ENCODE measurements around the gene SNX21.
"Not testable (repeated sequence)": the region's sequence is repeated elsewhere in the genome, so short reads cannot be mapped to it uniquely, and the experiment has no call there.

The SNX21 gene, protein sequence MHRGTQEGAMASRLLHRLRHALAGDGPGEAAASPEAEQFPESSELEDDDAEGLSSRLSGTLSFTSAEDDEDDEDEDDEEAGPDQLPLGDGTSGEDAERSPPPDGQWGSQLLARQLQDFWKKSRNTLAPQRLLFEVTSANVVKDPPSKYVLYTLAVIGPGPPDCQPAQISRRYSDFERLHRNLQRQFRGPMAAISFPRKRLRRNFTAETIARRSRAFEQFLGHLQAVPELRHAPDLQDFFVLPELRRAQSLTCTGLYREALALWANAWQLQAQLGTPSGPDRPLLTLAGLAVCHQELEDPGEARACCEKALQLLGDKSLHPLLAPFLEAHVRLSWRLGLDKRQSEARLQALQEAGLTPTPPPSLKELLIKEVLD

DNA sequence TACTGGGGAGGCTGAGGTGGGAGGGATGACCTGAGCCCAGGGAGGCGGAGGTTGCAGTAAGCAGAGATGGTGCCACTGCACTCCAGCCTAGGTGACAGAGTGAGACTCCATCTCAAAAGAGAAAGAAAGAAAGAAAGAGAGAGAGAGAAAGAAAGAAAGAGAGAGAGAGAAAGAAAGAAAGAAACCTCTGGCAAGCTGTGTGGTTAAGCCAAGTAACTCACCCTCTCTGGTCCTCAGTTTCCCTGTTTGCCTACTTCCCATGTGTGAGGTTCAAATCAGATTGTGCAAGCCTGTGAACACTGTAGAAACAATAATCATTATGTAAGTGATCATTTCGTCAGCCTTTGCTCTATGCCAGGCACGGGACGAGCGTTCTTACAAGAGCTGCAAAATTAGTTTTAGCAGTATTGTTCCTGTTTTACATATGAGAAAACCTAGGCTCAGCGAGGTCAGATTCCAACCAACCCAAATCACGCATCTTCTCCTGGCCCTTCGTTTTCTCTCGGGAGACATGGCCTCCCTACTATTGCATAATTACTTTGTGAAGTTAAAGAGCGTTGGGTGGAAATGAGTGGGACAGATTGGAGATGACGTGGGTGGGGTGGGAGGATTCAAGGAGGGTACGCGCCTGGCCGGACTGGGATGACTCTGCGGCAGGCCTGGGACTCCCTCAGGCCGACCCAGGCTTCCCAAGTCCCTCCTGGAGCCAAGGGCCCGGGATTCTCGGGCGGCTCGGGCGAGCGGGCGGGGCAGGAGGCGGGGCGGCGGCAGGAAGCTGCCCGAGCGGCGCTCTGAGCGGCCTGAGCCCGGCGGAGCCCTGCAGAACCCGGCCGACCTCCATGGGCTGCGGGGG is at the start of gene SNX21:
TSS of gene SNX21 (plus strand) at position 770 of the 853 bp plus-strand sequence. CDS start 121 bp downstream, outside the sequence.
- Histone ChIP-seq H3K4me3 (ENCODE audit: low read length) (peak within 1 kb of the TSS; percentile 51), H3K27me3 (ENCODE audit: control insufficient read depth, insufficient read depth, low read length) (no peaks in the 10 kb centered on the region), H3K9me3 (ENCODE audit: control insufficient read depth, insufficient read depth, low read length) (no peaks in the 10 kb centered on the region), H3K27ac (ENCODE audit: low read length) (no peak within 1 kb of the TSS), H3K4me1 (ENCODE audit: control insufficient read depth, insufficient read depth, low read length) (peaks cover 4% of the 10 kb centered on the region; the same call in 1 of the 2 replicates), H3K36me3 (ENCODE audit: control insufficient read depth, insufficient read depth, low read length) (no peaks in the 10 kb centered on the region)
- no CpG with 5 or more reads among the region's 35 CpGs for WGBS (ENCODE audit: insufficient coverage, insufficient read length)
- no peak for DNase-seq (ENCODE audit: low read depth, low spot score)

DNA sequence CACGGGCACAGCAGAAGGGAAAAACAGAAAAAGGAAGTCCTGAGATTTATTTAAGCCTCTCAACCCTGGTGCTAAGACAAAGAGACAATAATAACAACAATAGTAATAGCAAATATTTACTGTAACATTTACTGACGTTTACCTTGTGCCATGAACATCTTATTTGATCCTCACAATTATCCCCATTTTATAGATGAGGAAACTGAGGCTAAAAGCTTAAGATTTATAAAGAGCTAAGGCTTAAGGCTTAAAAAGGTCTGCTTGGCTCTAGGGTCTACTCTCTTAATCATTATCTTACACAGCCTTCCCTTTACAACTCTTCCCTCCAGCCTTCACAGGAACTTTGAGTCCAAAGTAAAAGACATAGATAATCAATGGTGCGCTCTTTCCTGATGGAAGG is 45.2 kb upstream of the SNX21 start:
- H3K27ac ChIP-seq (ENCODE audit: low read length): no peak overlapping the region
- no peaks in the 10 kb centered on the region for H3K9me3 ChIP-seq (ENCODE audit: control insufficient read depth, insufficient read depth, low read length)
- no peaks in the 10 kb centered on the region for H3K36me3 ChIP-seq (ENCODE audit: control insufficient read depth, insufficient read depth, low read length)
- no CpG with 5 or more reads among the region's 3 CpGs for WGBS (ENCODE audit: insufficient coverage, insufficient read length)
- DNase-seq (ENCODE audit: low read depth, low spot score): no peak
- no peak overlapping the region for H3K4me3 ChIP-seq (ENCODE audit: low read length)
- H3K4me1 ChIP-seq (ENCODE audit: control insufficient read depth, insufficient read depth, low read length): no peaks in the 10 kb centered on the region
- H3K27me3 ChIP-seq (ENCODE audit: control insufficient read depth, insufficient read depth, low read length): no peaks in the 10 kb centered on the region

DNA sequence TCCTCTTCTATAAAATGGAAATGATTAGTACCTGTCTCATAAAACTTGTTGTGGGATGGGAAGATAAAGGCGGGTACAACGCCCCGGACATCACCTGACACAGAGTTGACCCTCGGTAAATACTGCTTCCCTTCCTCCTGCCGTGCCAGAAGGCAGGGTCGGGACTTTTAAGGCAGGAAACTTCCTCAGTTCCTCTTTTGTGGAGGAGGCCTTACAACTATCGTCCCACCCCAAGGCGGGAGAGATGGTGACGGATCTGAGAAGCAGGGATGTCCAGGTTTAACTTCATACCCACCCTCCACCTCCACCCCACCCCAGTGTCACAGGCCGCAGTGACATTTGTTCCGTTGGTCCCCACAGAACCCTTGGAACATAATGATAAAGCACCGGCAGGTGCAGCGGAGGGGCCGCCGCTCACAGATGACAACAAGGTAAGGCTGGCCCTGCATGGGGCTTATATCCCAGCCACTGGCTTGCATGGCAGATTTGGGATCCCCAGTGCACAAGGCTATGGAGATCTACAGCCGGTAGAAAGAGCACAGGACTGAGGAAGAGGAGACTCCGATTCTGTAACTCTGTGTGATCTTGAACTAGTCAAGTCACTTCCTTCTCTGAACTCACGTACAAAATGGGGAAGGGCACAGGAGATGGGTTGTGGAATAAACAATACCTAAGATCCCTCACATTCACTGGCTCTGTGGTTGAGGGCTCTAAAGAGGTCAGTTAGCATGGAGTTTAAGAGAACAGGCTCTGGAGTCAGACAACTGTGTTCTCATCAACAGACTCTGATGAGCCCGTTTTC is 41.1 kb upstream of the SNX21 start:
- peak overlapping the region; percentile 80; the same call in 1 of the 2 replicates for H3K4me3 ChIP-seq (ENCODE audit: low read length)
- no peak overlapping the region for H3K27ac ChIP-seq (ENCODE audit: low read length)
- H3K27me3 ChIP-seq (ENCODE audit: control insufficient read depth, insufficient read depth, low read length): no peaks in the 10 kb centered on the region
- no peak for DNase-seq (ENCODE audit: low read depth, low spot score)
- peaks cover 3% of the 10 kb centered on the region; the same call in 1 of the 2 replicates for H3K36me3 ChIP-seq (ENCODE audit: control insufficient read depth, insufficient read depth, low read length)
- no peaks in the 10 kb centered on the region for H3K9me3 ChIP-seq (ENCODE audit: control insufficient read depth, insufficient read depth, low read length)
- no peaks in the 10 kb centered on the region for H3K4me1 ChIP-seq (ENCODE audit: control insufficient read depth, insufficient read depth, low read length)
- no CpG with 5 or more reads among the region's 19 CpGs for WGBS (ENCODE audit: insufficient coverage, insufficient read length)

DNA sequence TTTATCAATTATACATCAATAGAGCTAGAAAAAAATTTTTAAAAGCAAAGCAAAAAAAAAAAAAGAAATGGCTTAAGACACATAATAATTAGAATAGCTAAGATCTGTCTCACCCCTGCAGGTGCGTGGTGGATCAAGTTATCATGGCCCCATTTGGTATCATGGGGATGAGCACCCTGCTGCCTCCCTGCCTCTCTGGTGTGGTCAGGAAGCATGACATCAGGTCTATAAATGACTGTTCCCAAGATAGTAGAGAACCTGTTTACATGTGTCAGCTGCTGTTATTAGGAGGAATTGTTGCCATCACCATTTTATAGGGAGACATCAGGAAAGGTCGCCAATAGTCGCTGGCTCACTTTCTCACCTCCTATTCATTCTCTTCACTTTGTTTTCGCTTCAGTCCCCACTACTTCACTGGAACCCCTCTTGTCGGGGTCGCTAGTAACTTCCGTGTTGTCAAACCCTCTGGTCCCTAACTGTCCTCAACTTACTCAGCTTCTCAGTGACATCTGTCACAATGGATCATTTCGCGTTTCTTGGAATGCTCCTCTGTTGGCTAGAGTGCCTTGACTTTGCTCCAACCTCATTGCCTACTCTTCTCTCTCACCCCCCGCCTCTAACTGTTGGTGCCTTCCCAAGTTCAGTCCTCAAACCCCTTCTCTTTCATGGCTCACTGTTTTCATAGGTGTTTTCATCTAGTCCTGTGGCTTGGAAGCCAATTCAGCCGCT is 37.1 kb upstream of the SNX21 start:
- Histone ChIP-seq H3K4me3 (ENCODE audit: low read length) (no peak overlapping the region), H3K36me3 (ENCODE audit: control insufficient read depth, insufficient read depth, low read length) (peaks cover 6% of the 10 kb centered on the region; the same call in 1 of the 2 replicates), H3K27me3 (ENCODE audit: control insufficient read depth, insufficient read depth, low read length) (no peaks in the 10 kb centered on the region), H3K4me1 (ENCODE audit: control insufficient read depth, insufficient read depth, low read length) (no peaks in the 10 kb centered on the region; the same call in 1 of the 2 replicates), H3K27ac (ENCODE audit: low read length) (no peak overlapping the region), H3K9me3 (ENCODE audit: control insufficient read depth, insufficient read depth, low read length) (no peaks in the 10 kb centered on the region)
- WGBS (ENCODE audit: insufficient coverage, insufficient read length): no CpG with 5 or more reads among the region's 11 CpGs
- no peak for DNase-seq (ENCODE audit: low read depth, low spot score)

DNA sequence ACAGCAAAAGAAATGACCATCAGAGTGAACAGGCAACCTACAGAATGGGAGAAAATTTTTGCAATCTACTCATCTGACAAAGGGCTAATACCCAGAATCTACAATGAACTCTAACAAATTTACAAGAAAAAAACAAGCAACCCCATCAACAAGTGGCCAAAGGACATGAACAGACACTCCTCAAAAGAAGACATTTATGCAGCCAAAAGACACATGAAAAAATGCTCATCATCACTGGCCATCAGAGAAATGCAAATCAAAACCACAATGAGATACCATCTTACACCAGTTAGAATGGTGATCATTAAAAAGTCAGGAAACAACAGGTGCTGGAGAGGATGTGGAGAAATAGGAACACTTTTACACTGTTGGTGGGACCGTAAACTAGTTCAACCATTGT is 36.1 kb upstream of the SNX21 start:
- H3K9me3 ChIP-seq (ENCODE audit: control insufficient read depth, insufficient read depth, low read length); H3K4me1 ChIP-seq (ENCODE audit: control insufficient read depth, insufficient read depth, low read length); H3K36me3 ChIP-seq (ENCODE audit: control insufficient read depth, insufficient read depth, low read length); H3K27ac ChIP-seq (ENCODE audit: low read length); DNase-seq (ENCODE audit: low read depth, low spot score); H3K4me3 ChIP-seq (ENCODE audit: low read length); H3K27me3 ChIP-seq (ENCODE audit: control insufficient read depth, insufficient read depth, low read length): not testable (repeated sequence)
- WGBS (ENCODE audit: insufficient coverage, insufficient read length): no CpG with 5 or more reads among the region's 1 CpG

DNA sequence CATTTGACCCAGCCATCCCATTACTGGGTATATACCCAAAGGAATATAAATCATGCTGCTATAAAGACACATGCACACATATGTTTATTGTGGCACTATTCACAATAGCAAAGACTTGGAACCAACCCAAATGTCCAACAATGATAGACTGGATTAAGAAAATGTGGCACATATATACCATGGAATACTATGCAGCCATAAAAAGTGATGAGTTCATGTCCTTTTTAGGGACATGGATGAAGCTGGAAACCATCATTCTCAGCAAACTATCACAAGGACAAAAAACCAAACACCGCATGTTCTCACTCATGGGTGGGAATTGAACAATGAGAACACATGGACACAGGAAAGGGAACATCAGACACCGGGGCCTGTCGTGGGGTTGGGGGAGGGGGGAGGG is 35.6 kb upstream of the SNX21 start:
- H3K9me3 ChIP-seq (ENCODE audit: control insufficient read depth, insufficient read depth, low read length); H3K4me3 ChIP-seq (ENCODE audit: low read length); H3K27me3 ChIP-seq (ENCODE audit: control insufficient read depth, insufficient read depth, low read length); H3K4me1 ChIP-seq (ENCODE audit: control insufficient read depth, insufficient read depth, low read length); H3K27ac ChIP-seq (ENCODE audit: low read length); DNase-seq (ENCODE audit: low read depth, low spot score); H3K36me3 ChIP-seq (ENCODE audit: control insufficient read depth, insufficient read depth, low read length): not testable (repeated sequence)
- no CpG with 5 or more reads among the region's 3 CpGs for WGBS (ENCODE audit: insufficient coverage, insufficient read length)

DNA sequence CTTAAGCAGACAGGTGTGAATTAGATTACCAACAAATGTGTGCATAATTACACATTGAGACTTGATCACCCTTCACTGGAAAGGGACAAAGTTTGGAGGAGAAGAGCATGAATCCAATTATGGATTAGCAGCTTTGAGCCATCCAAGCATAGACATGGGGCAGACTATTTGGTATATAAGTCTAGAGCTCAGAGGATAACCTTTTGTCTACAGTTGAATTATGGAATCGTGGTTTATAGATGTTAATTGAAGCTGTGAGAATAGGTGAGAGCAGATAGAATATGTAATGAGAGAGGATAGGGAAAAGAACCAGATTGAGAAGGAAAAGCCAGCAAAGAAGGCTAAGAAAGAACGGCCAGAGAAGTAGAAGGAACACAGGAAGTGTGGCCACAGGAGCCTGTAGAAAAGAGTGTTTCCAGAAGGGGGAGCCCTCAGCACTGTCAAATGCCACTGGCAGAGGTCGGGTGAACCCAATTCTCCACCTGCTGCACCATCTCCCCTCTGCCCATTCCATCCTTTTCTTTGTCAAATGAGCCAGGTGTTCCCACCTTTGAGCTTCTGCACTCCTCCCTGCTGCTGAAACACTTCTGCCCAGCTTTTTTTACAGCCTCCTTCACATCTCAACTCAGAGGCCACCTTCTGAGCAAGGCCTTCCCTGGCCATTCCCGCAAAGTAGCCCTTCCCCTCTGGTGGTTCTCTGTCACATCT is 34.5 kb upstream of the SNX21 start:
- H3K4me3 ChIP-seq (ENCODE audit: low read length): no peak overlapping the region
- H3K4me1 ChIP-seq (ENCODE audit: control insufficient read depth, insufficient read depth, low read length): no peaks in the 10 kb centered on the region; the same call in 1 of the 2 replicates
- 100% methylated on average over 1 of the region's 4 CpGs for WGBS (ENCODE audit: insufficient coverage, insufficient read length)
- H3K27ac ChIP-seq (ENCODE audit: low read length): no peak overlapping the region
- DNase-seq (ENCODE audit: low read depth, low spot score): peak; percentile 47
- H3K36me3 ChIP-seq (ENCODE audit: control insufficient read depth, insufficient read depth, low read length): peaks cover 16% of the 10 kb centered on the region; the same call in 1 of the 2 replicates
- no peaks in the 10 kb centered on the region for H3K27me3 ChIP-seq (ENCODE audit: control insufficient read depth, insufficient read depth, low read length)
- H3K9me3 ChIP-seq (ENCODE audit: control insufficient read depth, insufficient read depth, low read length): no peaks in the 10 kb centered on the region

DNA sequence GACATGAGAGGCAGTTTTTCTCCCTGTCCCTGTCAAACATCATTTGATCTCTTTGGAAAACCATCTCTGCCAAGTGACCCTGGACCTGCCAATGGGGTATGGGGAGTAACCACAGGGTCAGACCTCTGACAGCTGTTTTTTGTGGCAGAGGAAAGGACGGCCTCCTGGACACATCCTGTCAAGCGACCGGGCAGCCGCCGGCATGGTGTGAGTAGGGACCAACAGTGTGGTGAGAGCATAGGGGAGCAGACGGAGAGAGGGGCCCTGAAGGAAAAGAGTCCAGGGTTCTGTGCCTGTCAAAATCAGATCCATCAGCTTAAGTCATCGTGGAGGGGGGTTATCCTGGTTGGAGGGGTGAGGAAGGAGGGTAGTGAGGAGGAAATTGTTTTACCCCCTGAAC is 31.7 kb upstream of the SNX21 start:
- no peaks in the 10 kb centered on the region for H3K9me3 ChIP-seq (ENCODE audit: control insufficient read depth, insufficient read depth, low read length)
- peaks cover 25% of the 10 kb centered on the region; the same call in 1 of the 2 replicates for H3K36me3 ChIP-seq (ENCODE audit: control insufficient read depth, insufficient read depth, low read length)
- no peaks in the 10 kb centered on the region; the same call in 1 of the 2 replicates for H3K4me1 ChIP-seq (ENCODE audit: control insufficient read depth, insufficient read depth, low read length)

DNA sequence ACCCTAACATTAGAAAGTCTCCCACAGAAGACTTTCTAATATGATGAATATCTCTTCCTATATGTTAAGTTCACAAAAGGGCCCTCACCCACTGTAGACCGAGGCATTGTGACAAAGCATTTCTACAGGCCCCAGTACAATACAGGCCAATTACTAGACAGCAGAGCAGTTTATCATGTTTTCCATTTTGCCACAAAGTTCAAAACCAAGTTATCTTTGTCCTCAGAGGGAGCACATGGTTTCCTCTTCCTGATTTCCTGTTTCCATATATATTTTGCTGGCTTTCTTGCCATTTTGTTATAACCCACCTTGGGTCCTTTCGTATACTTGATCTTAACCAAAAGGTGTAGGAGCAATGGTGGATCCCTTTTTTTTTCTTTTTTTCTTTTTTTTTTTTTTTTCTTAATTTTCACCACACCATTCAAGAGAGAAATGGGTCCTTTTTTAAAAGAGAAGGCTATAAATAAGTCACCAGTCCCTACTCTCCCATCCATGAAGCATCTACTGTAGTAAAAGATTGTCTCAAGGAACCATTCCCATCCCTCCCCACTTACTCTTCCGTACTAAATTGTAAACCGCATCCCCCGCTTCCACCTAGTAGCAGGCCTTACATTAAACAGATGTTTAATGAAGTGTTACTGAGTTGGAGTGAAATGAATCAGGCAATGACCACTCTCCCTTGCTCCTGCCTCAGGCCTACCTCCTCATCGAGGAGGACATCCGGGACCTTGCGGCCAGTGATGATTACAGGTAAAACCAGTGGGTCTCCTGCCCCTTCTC is 23.2 kb upstream of the SNX21 start:
- WGBS (ENCODE audit: insufficient coverage, insufficient read length): no CpG with 5 or more reads among the region's 8 CpGs
- 0 out of 2 replicates have a peak, but pooled peaks cover 1% of the 10 kb centered on the region for H3K4me1 ChIP-seq (ENCODE audit: control insufficient read depth, insufficient read depth, low read length)
- H3K36me3 ChIP-seq (ENCODE audit: control insufficient read depth, insufficient read depth, low read length): peaks cover 22% of the 10 kb centered on the region
- no peaks in the 10 kb centered on the region for H3K27me3 ChIP-seq (ENCODE audit: control insufficient read depth, insufficient read depth, low read length)
- no peak overlapping the region for H3K27ac ChIP-seq (ENCODE audit: low read length)
- no peak for DNase-seq (ENCODE audit: low read depth, low spot score)
- H3K9me3 ChIP-seq (ENCODE audit: control insufficient read depth, insufficient read depth, low read length): no peaks in the 10 kb centered on the region
- H3K4me3 ChIP-seq (ENCODE audit: low read length): no peak overlapping the region

More for the DNA sequence above, 31.7 kb upstream of the SNX21 start:
- WGBS (ENCODE audit: insufficient coverage, insufficient read length): no CpG with 5 or more reads among the region's 7 CpGs
- Histone ChIP-seq H3K4me3 (ENCODE audit: low read length) (no peak overlapping the region), H3K27me3 (ENCODE audit: control insufficient read depth, insufficient read depth, low read length) (no peaks in the 10 kb centered on the region), H3K27ac (ENCODE audit: low read length) (no peak overlapping the region)
- DNase-seq (ENCODE audit: low read depth, low spot score): no peak
